ENCODE results near the gene AP5S1. TPM values are rescaled to one million over a fixed set of nuclear protein-coding genes. Genes with fewer than 3 reads are reported as not detected.
A peak's percentile ranks its signal among the peaks of the same experiment; 100 is the strongest.

AP5S1 gene
- total and polyA plus RNA-seq, 9 of the 15 experiments (the other 6 are each of a cell fraction or from before 2014, with no cell fraction given), result 2.6 to 8.8 (median 4.4) TPM

DNA sequence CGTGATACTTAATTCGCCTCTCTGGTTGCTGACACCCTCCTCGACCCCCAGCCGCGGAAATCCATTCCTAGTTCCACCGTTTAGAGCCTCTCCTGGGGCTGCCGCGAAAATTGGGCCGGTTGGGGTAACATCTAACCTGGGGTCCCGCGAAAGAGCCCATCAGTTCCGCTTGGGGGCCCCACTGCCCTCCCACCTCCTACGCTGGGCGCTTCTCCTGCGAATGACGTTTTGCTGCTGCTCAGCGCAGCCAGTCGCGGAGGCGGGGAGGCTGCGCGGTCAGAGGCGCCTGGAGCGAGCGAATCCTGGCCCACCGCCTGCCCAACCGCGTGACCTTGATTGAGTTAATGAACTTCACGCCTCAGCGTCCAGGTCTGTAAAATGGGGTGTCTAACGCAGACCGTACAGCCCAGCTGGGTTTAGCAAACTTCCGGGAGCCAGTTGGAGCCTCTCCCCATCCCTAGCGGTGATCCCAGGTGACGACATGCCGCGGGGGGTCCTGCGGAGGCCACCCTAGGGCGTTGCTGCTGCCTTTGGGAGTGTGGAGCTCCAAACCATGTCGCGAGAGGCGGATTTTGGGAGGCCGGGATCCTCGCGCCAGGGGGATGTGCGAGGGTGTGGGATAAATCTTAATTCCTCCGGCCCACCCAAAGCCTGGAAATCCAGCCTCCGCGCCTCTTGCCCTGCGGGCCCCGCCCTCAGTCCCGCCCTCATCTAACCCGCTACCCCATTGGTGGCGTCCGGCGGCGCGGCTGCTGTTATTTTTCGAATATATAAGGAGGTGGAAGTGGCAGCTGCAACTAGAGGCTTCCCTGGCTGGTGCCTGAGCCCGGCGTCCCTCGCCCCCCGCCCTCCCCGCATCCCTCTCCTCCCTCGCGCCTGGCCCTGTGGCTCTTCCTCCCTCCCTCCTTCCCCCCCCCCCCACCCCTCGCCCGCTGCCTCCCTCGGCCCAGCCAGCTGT, 24.6 kb upstream of the AP5S1 start, which contains the start of gene CDC25B (continued):
- TF ChIP-seq, protein P1, sequence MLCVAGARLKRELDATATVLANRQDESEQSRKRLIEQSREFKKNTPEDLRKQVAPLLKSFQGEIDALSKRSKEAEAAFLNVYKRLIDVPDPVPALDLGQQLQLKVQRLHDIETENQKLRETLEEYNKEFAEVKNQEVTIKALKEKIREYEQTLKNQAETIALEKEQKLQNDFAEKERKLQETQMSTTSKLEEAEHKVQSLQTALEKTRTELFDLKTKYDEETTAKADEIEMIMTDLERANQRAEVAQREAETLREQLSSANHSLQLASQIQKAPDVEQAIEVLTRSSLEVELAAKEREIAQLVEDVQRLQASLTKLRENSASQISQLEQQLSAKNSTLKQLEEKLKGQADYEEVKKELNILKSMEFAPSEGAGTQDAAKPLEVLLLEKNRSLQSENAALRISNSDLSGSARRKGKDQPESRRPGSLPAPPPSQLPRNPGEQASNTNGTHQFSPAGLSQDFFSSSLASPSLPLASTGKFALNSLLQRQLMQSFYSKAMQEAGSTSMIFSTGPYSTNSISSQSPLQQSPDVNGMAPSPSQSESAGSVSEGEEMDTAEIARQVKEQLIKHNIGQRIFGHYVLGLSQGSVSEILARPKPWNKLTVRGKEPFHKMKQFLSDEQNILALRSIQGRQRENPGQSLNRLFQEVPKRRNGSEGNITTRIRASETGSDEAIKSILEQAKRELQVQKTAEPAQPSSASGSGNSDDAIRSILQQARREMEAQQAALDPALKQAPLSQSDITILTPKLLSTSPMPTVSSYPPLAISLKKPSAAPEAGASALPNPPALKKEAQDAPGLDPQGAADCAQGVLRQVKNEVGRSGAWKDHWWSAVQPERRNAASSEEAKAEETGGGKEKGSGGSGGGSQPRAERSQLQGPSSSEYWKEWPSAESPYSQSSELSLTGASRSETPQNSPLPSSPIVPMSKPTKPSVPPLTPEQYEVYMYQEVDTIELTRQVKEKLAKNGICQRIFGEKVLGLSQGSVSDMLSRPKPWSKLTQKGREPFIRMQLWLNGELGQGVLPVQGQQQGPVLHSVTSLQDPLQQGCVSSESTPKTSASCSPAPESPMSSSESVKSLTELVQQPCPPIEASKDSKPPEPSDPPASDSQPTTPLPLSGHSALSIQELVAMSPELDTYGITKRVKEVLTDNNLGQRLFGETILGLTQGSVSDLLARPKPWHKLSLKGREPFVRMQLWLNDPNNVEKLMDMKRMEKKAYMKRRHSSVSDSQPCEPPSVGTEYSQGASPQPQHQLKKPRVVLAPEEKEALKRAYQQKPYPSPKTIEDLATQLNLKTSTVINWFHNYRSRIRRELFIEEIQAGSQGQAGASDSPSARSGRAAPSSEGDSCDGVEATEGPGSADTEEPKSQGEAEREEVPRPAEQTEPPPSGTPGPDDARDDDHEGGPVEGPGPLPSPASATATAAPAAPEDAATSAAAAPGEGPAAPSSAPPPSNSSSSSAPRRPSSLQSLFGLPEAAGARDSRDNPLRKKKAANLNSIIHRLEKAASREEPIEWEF (CRISPR knock-in tag; IDR thresholded peaks at IDR 0.05), result no peak
- TF ChIP-seq, protein P2, sequence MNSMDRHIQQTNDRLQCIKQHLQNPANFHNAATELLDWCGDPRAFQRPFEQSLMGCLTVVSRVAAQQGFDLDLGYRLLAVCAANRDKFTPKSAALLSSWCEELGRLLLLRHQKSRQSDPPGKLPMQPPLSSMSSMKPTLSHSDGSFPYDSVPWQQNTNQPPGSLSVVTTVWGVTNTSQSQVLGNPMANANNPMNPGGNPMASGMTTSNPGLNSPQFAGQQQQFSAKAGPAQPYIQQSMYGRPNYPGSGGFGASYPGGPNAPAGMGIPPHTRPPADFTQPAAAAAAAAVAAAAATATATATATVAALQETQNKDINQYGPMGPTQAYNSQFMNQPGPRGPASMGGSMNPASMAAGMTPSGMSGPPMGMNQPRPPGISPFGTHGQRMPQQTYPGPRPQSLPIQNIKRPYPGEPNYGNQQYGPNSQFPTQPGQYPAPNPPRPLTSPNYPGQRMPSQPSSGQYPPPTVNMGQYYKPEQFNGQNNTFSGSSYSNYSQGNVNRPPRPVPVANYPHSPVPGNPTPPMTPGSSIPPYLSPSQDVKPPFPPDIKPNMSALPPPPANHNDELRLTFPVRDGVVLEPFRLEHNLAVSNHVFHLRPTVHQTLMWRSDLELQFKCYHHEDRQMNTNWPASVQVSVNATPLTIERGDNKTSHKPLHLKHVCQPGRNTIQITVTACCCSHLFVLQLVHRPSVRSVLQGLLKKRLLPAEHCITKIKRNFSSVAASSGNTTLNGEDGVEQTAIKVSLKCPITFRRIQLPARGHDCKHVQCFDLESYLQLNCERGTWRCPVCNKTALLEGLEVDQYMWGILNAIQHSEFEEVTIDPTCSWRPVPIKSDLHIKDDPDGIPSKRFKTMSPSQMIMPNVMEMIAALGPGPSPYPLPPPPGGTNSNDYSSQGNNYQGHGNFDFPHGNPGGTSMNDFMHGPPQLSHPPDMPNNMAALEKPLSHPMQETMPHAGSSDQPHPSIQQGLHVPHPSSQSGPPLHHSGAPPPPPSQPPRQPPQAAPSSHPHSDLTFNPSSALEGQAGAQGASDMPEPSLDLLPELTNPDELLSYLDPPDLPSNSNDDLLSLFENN (IDR thresholded peaks at IDR 0.05; ENCODE audit: low read depth in 2 of 2, low read length in 2 of 2), result no peak
- TF ChIP-seq, protein P3, sequence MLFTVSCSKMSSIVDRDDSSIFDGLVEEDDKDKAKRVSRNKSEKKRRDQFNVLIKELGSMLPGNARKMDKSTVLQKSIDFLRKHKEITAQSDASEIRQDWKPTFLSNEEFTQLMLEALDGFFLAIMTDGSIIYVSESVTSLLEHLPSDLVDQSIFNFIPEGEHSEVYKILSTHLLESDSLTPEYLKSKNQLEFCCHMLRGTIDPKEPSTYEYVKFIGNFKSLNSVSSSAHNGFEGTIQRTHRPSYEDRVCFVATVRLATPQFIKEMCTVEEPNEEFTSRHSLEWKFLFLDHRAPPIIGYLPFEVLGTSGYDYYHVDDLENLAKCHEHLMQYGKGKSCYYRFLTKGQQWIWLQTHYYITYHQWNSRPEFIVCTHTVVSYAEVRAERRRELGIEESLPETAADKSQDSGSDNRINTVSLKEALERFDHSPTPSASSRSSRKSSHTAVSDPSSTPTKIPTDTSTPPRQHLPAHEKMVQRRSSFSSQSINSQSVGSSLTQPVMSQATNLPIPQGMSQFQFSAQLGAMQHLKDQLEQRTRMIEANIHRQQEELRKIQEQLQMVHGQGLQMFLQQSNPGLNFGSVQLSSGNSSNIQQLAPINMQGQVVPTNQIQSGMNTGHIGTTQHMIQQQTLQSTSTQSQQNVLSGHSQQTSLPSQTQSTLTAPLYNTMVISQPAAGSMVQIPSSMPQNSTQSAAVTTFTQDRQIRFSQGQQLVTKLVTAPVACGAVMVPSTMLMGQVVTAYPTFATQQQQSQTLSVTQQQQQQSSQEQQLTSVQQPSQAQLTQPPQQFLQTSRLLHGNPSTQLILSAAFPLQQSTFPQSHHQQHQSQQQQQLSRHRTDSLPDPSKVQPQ (CRISPR knock-in tag; IDR thresholded peaks at IDR 0.05; ENCODE audit: borderline replicate concordance), result no peak
- TF ChIP-seq TRIM24 (IDR thresholded peaks at IDR 0.05) (no peak), SAFB2 (IDR thresholded peaks at IDR 0.05; ENCODE audit: borderline replicate concordance, low read depth, low read length, severe bottlenecking) (no peak), SMARCA4 (IDR thresholded peaks at IDR 0.05) (no peak), HSF4 (CRISPR knock-in tag; IDR thresholded peaks at IDR 0.05; ENCODE audit: borderline replicate concordance) (no peak), ETV1 (tag; conservative IDR thresholded peaks at IDR 0.05; ENCODE audit: low read depth) (peak; percentile 88)
- TF ChIP-seq, protein P4, sequence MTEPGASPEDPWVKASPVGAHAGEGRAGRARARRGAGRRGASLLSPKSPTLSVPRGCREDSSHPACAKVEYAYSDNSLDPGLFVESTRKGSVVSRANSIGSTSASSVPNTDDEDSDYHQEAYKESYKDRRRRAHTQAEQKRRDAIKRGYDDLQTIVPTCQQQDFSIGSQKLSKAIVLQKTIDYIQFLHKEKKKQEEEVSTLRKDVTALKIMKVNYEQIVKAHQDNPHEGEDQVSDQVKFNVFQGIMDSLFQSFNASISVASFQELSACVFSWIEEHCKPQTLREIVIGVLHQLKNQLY (CRISPR knock-in tag; conservative IDR thresholded peaks at IDR 0.05), result no peak
- TF ChIP-seq, protein P5, sequence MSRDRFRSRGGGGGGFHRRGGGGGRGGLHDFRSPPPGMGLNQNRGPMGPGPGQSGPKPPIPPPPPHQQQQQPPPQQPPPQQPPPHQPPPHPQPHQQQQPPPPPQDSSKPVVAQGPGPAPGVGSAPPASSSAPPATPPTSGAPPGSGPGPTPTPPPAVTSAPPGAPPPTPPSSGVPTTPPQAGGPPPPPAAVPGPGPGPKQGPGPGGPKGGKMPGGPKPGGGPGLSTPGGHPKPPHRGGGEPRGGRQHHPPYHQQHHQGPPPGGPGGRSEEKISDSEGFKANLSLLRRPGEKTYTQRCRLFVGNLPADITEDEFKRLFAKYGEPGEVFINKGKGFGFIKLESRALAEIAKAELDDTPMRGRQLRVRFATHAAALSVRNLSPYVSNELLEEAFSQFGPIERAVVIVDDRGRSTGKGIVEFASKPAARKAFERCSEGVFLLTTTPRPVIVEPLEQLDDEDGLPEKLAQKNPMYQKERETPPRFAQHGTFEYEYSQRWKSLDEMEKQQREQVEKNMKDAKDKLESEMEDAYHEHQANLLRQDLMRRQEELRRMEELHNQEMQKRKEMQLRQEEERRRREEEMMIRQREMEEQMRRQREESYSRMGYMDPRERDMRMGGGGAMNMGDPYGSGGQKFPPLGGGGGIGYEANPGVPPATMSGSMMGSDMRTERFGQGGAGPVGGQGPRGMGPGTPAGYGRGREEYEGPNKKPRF (IDR thresholded peaks at IDR 0.05; ENCODE audit: low read depth, low read length), result no peak

All from K562 (cell line).